ENCODE data around the gene PRR12.

Gene PRR12

GRCh38 chr19:49655570-49656455 lies 64.8 kb downstream of the PRR12 start:
- TF ChIP-seq CTCF (IDR thresholded peaks at IDR 0.05; ENCODE audit: borderline replicate concordance, insufficient read depth, low read depth, low read length) = no peak

GRCh38 chr19:49656456-49657109 lies 65.6 kb downstream of the PRR12 start:
- no peak for TF ChIP-seq CTCF (IDR thresholded peaks at IDR 0.05; ENCODE audit: borderline replicate concordance, insufficient read depth, low read depth, low read length)
- no peak overlapping the region for H3K4me3 ChIP-seq (ENCODE audit: low read depth, low read length)

More at GRCh38 chr19:49655570-49656455, 64.8 kb downstream of the PRR12 start:
- H3K4me3 ChIP-seq (ENCODE audit: low read depth, low read length) = no peak overlapping the region

- no peak overlapping the region for H3K4me3 ChIP-seq (ENCODE audit: low read depth, low read length)
- TF ChIP-seq CTCF (IDR thresholded peaks at IDR 0.05; ENCODE audit: borderline replicate concordance, insufficient read depth, low read depth, low read length) = no peak
Observed at GRCh38 chr19:49657493-49658138, 66.6 kb downstream of the PRR12 start.

GRCh38 chr19:49658139-49658517 lies 67.1 kb downstream of the PRR12 start:
- no peak for TF ChIP-seq CTCF (IDR thresholded peaks at IDR 0.05; ENCODE audit: borderline replicate concordance, insufficient read depth, low read depth, low read length)
- no peak overlapping the region for H3K4me3 ChIP-seq (ENCODE audit: low read depth, low read length)

GRCh38 chr19:49658566-49659442 lies 67.8 kb downstream of the PRR12 start:
- no peak for TF ChIP-seq CTCF (IDR thresholded peaks at IDR 0.05; ENCODE audit: borderline replicate concordance, insufficient read depth, low read depth, low read length)
- H3K4me3 ChIP-seq (ENCODE audit: low read depth, low read length) = no peak overlapping the region

- H3K4me3 ChIP-seq (ENCODE audit: low read depth, low read length) = no peak overlapping the region
- TF ChIP-seq CTCF (IDR thresholded peaks at IDR 0.05; ENCODE audit: borderline replicate concordance, insufficient read depth, low read depth, low read length) = no peak
Observed at GRCh38 chr19:49660338-49660961, 69.5 kb downstream of the PRR12 start.
